Pancreas (tissue), 10 donors: ENCODE results near the gene MYO7A. TPM values are rescaled to one million over a fixed set of nuclear protein-coding genes. Genes with fewer than 3 reads are reported as not detected.
A peak's percentile ranks its signal among the peaks of the same experiment; 100 is the strongest.

Experiments used
- ATAC-seq, 4 donors: fragments of 200-7000 bp; cut with Tn5 transposase; one replicate each; pipeline versions ENCODE4 v1.8.0 to v1.9.1; 2020; ENCODE audit warnings: mild to moderate bottlenecking in 4 of 4, moderate library complexity in 4 of 4
- DNase-seq, 6 donors: peaks; one replicate each; pipeline ENCODE4 v3.0.0-alpha.2; 2020
- FAIRE-seq: peaks from 2 replicates; lab custom pipeline; 2012; peaks lifted over from hg19 to GRCh38; lab: Jason Lieb, UNC
- H3K27ac ChIP-seq, 4 donors: fragments of 200-600 bp; sonication (generic); 1 replicate in 3 of 4; 2 replicates in 1 of 4; pipeline versions ENCODE4 v1.5.0 to v1.8.0; 2020
- H3K27me3 ChIP-seq, 4 donors: fragments of 200-600 bp; one replicate each; pipeline ENCODE4 v1.8.0; 2021
- H3K36me3 ChIP-seq, 3 donors: fragments of 200-600 bp; sonication (generic) in 1 of 3; one replicate each; pipeline versions ENCODE4 v1.5.0 to v1.8.0; 2020 to 2021
- H3K4me1 ChIP-seq, 3 donors: fragments of 200-600 bp; one replicate each; pipeline ENCODE4 v1.8.0; 2021
- H3K4me3 ChIP-seq, 4 donors: fragments of 200-600 bp; sonication (generic) in 2 of 4; one replicate each; pipeline versions ENCODE4 v1.5.0 to v1.8.0; 2020 to 2021
- H3K9me3 ChIP-seq, 4 donors: fragments of 200-600 bp; one replicate each; pipeline ENCODE4 v1.8.0; 2021
- CTCF ChIP-seq, 4 donors: fragments of 200-600 bp; sonication (generic) in 3 of 4; IDR thresholded peaks; one replicate each; pipeline versions ENCODE4 v1.5.0 to v1.8.0; 2021; ENCODE audit warnings: antibody characterized with exemption in 4 of 4
- WGBS, 2 donors: extraction: QIAGEN DNeasy Blood & Tissue Kit; methylation state at CpG; one replicate each; pipeline ENCODE4 v1.1.7; 2013; 5-methylcytosine and 5-hydroxymethylcytosine counted together
- intact Hi-C, 3 donors: fragments of 100-400 bp; cut with DNase I; formaldehyde crosslinking; loops; one replicate each; pipeline versions ENCODE4 v1.11.1 to v1.14.2; 2022
- polyA plus RNA-seq, 2 donors: library from polyadenylated mRNA; stranded (reverse); fragments of 200-250 nt; gene quantifications; one replicate each; pipeline ENCODE4 v1.2.3, GENCODE V29; 2013
- total RNA-seq, 6 donors: library from RNA; stranded (reverse); fragmentation: NEBNext Ultra II Directional in 4 of 6; extraction: Animal tissue kit (Norgen Biotek cat#: 25700) in 4 of 6; gene quantifications; one replicate each; pipeline versions ENCODE4 v1.2.1 to v1.2.4, GENCODE V29; 2021 to 2023
- donor health status: healthy with polysubstance abuse.
- donor health status: DM: no; HTN: no; CAD: no; lungs with moderate emphysema.
- donor health status: DM: no; HTN: no; CAD: no.
- donor health status: control.
- donor health status: control.
- donor health status: Bipolar disorder and iron deficiency.
- donor health status: DM: yes; HTN: yes; CAD: no.
- donor health status: DM: no; HTN: no; CAD: no.
- donor health status: DM: no; HTN: no; CAD: no.
- donor health status: DM: yes; HTN: yes; CAD: no.

The MYO7A gene
- total and polyA plus RNA-seq, 8 donors = 3.8 to 13.3 (median 7.1) TPM

GRCh38 chr11:77155556-77156130, 27.6 kb downstream of the MYO7A start:
- DNase-seq (peak in 1 of 6 donors; percentile 20), FAIRE-seq (no peak), ATAC-seq (no peak)
- Histone ChIP-seq H3K4me1 (no peaks in the 10 kb centered on the region), H3K27ac (no peak overlapping the region), H3K9me3 (no peaks in the 10 kb centered on the region), H3K36me3 (no peaks in the 10 kb centered on the region), H3K4me3 (no peak overlapping the region), H3K27me3 (no peaks in the 10 kb centered on the region)
- 87 to 89% methylated on average over 13 of the region's 13 CpGs for WGBS, 2 donors
- TF ChIP-seq CTCF (IDR thresholded peaks at IDR 0.05) = no peak
- intact Hi-C loops = no loop called here

GRCh38 chr11:77156396-77157195, 28.6 kb downstream of the MYO7A start:
- Histone ChIP-seq H3K27ac (no peak overlapping the region), H3K36me3 (no peaks in the 10 kb centered on the region), H3K4me3 (no peak overlapping the region), H3K9me3 (no peaks in the 10 kb centered on the region), H3K4me1 (no peaks in the 10 kb centered on the region), H3K27me3 (no peaks in the 10 kb centered on the region)
- no peak for TF ChIP-seq CTCF (IDR thresholded peaks at IDR 0.05)
- no peak for FAIRE-seq
- peak in 1 of 6 donors; percentile 33 for DNase-seq
- intact Hi-C loops = no loop called here
- ATAC-seq = no peak
- WGBS, 2 donors = 92 to 93% methylated on average over 26 of the region's 26 CpGs

GRCh38 chr11:77158041-77158695, 30.1 kb downstream of the MYO7A start:
- H3K4me1 ChIP-seq = no peaks in the 10 kb centered on the region
- FAIRE-seq (no peak), DNase-seq (peak in 1 of 6 donors; percentile 63), ATAC-seq (no peak)
- TF ChIP-seq CTCF (IDR thresholded peaks at IDR 0.05) = no peak
- H3K9me3 ChIP-seq = no peaks in the 10 kb centered on the region
- H3K36me3 ChIP-seq = no peaks in the 10 kb centered on the region
- no peak overlapping the region for H3K4me3 ChIP-seq
- H3K27ac ChIP-seq = no peak overlapping the region
- intact Hi-C loops = no loop called here
- WGBS, 2 donors = 88 to 89% methylated on average over 19 of the region's 19 CpGs
- no peaks in the 10 kb centered on the region for H3K27me3 ChIP-seq

- ATAC-seq (no peak), DNase-seq (peak in 1 of 6 donors; percentile 6), FAIRE-seq (no peak)
- Histone ChIP-seq H3K4me1 (no peaks in the 10 kb centered on the region), H3K4me3 (no peak overlapping the region), H3K36me3 (no peaks in the 10 kb centered on the region), H3K9me3 (no peaks in the 10 kb centered on the region), H3K27me3 (no peaks in the 10 kb centered on the region), H3K27ac (no peak overlapping the region)
- WGBS, 2 donors = 82% methylated on average over 4 of the region's 4 CpGs
- intact Hi-C loops = no loop called here
- TF ChIP-seq CTCF (IDR thresholded peaks at IDR 0.05) = no peak
Observed at GRCh38 chr11:77159219-77159936, 31.3 kb downstream of the MYO7A start.
